ENCODE data around the gene MCIDAS.

MCIDAS gene

DNA sequence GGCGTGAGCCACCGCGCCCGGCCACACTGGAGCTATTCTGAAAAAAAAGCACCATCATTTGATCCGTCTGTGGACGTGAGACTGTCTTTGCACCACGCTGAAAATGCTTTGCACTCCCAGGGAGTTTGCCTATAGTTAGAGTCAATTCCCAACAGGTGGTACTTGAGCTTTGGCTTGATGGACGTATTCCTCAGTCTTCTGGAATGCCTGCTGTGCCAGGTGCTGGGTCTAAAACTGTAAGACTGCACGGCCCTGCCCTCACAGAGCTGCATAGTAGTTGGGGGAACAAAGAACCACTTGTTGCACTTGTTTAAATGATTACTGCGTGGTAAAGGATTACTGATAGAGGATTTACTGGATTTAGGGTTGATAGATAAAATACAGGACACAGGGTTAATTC, 9.7 kb upstream of the MCIDAS start:
- in situ Hi-C loops (cut with MboI; ENCODE audit: low sequenced_read_pairs, unreplicated experiment): no loop called here
- no peak for DNase-seq (ENCODE audit: low spot score)

GRCh38 chr5:55234121-55234700, 7.1 kb upstream of the MCIDAS start:
- DNase-seq (ENCODE audit: low spot score): peak; percentile 23
- in situ Hi-C loops (cut with MboI; ENCODE audit: low sequenced_read_pairs, unreplicated experiment): no loop called here
- TF ChIP-seq, protein P1, sequence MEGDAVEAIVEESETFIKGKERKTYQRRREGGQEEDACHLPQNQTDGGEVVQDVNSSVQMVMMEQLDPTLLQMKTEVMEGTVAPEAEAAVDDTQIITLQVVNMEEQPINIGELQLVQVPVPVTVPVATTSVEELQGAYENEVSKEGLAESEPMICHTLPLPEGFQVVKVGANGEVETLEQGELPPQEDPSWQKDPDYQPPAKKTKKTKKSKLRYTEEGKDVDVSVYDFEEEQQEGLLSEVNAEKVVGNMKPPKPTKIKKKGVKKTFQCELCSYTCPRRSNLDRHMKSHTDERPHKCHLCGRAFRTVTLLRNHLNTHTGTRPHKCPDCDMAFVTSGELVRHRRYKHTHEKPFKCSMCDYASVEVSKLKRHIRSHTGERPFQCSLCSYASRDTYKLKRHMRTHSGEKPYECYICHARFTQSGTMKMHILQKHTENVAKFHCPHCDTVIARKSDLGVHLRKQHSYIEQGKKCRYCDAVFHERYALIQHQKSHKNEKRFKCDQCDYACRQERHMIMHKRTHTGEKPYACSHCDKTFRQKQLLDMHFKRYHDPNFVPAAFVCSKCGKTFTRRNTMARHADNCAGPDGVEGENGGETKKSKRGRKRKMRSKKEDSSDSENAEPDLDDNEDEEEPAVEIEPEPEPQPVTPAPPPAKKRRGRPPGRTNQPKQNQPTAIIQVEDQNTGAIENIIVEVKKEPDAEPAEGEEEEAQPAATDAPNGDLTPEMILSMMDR (IDR thresholded peaks at IDR 0.05; ENCODE audit: borderline replicate concordance, control extremely low read depth, extremely low read depth, insufficient read depth, missing control alignments): no peak

More for the DNA sequence above, 9.7 kb upstream of the MCIDAS start:
- TF ChIP-seq, protein P1 (IDR thresholded peaks at IDR 0.05; ENCODE audit: borderline replicate concordance, control extremely low read depth, extremely low read depth, insufficient read depth, missing control alignments): no peak

- DNase-seq (ENCODE audit: low spot score): peak; percentile 73
- in situ Hi-C loops (cut with MboI; ENCODE audit: low sequenced_read_pairs, unreplicated experiment): no loop called here
- TF ChIP-seq, protein P1 (IDR thresholded peaks at IDR 0.05; ENCODE audit: borderline replicate concordance, control extremely low read depth, extremely low read depth, insufficient read depth, missing control alignments): no peak
These were observed 6.1 kb upstream of the MCIDAS start, which contains the start of gene CCNO for GRCh38 chr5:55232985-55233928. Gene CCNO (minus strand): TSS chr5:55233608. CDS start chr5:55233523, 85 bp downstream.

DNA sequence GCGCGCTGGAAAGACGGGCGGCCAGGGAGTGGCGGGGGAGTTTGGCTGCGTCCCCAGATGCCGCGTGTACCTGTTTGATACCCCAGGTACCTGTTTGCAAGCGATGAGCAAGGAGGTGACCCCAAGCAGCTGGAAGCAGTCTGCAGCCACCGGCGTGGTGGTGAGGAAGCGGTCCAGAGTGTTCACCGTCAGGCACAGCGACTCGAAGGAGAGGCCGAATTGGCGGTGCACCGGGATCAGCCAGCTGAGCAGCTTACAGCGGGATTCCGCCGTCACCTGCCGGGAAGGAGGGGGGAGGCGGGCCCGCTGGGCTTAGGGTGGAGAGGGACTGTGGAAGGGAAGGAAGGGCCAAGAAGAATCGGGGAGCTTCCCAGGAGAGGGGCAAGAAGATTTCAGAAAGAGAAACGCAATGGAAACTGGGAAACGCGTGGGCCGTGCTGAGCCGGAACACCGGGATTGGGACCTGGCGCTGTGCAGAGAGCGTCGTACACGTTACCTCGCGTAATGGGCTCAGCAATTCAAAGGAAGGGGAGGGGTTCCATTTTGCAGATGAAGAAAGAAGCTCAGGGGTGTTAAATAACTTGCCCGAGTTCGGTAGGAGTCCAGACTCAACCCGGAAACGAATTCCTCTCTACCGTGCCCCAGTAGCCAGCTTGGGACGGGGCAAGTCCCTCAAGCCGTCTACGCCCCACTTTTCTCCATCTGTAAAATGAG, 5.3 kb upstream of the MCIDAS start:
- in situ Hi-C loops (cut with MboI; ENCODE audit: low sequenced_read_pairs, unreplicated experiment): no loop called here
- TF ChIP-seq, protein P1 (IDR thresholded peaks at IDR 0.05; ENCODE audit: borderline replicate concordance, control extremely low read depth, extremely low read depth, insufficient read depth, missing control alignments): no peak
- DNase-seq (ENCODE audit: low spot score): peak; percentile 41

GRCh38 chr5:55231919-55232270, 4.8 kb upstream of the MCIDAS start:
- in situ Hi-C loops (cut with MboI; ENCODE audit: low sequenced_read_pairs, unreplicated experiment): no loop called here
- no peak for DNase-seq (ENCODE audit: low spot score)

More at GRCh38 chr5:55231919-55232270, 4.8 kb upstream of the MCIDAS start:
- TF ChIP-seq, protein P1 (IDR thresholded peaks at IDR 0.05; ENCODE audit: borderline replicate concordance, control extremely low read depth, extremely low read depth, insufficient read depth, missing control alignments): no peak

Measured in GM13976 (cell line).